Pancreas (tissue), 10 donors: Measurements from ENCODE around the gene KLF7. TPM values are rescaled to one million over a fixed set of nuclear protein-coding genes. Genes with fewer than 3 reads are reported as not detected.

Experiments
- ATAC-seq, 4 donors: fragments of 200-7000 bp; cut with Tn5 transposase; one replicate each; pipeline versions ENCODE4 v1.8.0 to v1.9.1; 2020; ENCODE audit warnings: mild to moderate bottlenecking in 4 of 4, moderate library complexity in 4 of 4
- DNase-seq, 6 donors: peaks; one replicate each; pipeline ENCODE4 v3.0.0-alpha.2; 2020
- FAIRE-seq: peaks from 2 replicates; lab custom pipeline; 2012; peaks lifted over from hg19 to GRCh38; lab: Jason Lieb, UNC
- H3K27ac ChIP-seq, 4 donors: fragments of 200-600 bp; sonication (generic); 1 replicate in 3 of 4; 2 replicates in 1 of 4; pipeline versions ENCODE4 v1.5.0 to v1.8.0; 2020
- H3K27me3 ChIP-seq, 4 donors: fragments of 200-600 bp; one replicate each; pipeline ENCODE4 v1.8.0; 2021
- H3K36me3 ChIP-seq, 3 donors: fragments of 200-600 bp; sonication (generic) in 1 of 3; one replicate each; pipeline versions ENCODE4 v1.5.0 to v1.8.0; 2020 to 2021
- H3K4me1 ChIP-seq, 3 donors: fragments of 200-600 bp; one replicate each; pipeline ENCODE4 v1.8.0; 2021
- H3K4me3 ChIP-seq, 4 donors: fragments of 200-600 bp; sonication (generic) in 2 of 4; one replicate each; pipeline versions ENCODE4 v1.5.0 to v1.8.0; 2020 to 2021
- H3K9me3 ChIP-seq, 4 donors: fragments of 200-600 bp; one replicate each; pipeline ENCODE4 v1.8.0; 2021
- CTCF ChIP-seq, 4 donors: fragments of 200-600 bp; sonication (generic) in 3 of 4; IDR thresholded peaks; one replicate each; pipeline versions ENCODE4 v1.5.0 to v1.8.0; 2021; ENCODE audit warnings: antibody characterized with exemption in 4 of 4
- WGBS, 2 donors: extraction: QIAGEN DNeasy Blood & Tissue Kit; methylation state at CpG; one replicate each; pipeline ENCODE4 v1.1.7; 2013; 5-methylcytosine and 5-hydroxymethylcytosine counted together
- intact Hi-C, 3 donors: fragments of 100-400 bp; cut with DNase I; formaldehyde crosslinking; loops; one replicate each; pipeline versions ENCODE4 v1.11.1 to v1.14.2; 2022
- polyA plus RNA-seq, 2 donors: library from polyadenylated mRNA; stranded (reverse); fragments of 200-250 nt; gene quantifications; one replicate each; pipeline ENCODE4 v1.2.3, GENCODE V29; 2013
- total RNA-seq, 6 donors: library from RNA; stranded (reverse); fragmentation: NEBNext Ultra II Directional in 4 of 6; extraction: Animal tissue kit (Norgen Biotek cat#: 25700) in 4 of 6; gene quantifications; one replicate each; pipeline versions ENCODE4 v1.2.1 to v1.2.4, GENCODE V29; 2021 to 2023
- donor health status: healthy with polysubstance abuse.
- donor health status: DM: no; HTN: no; CAD: no; lungs with moderate emphysema.
- donor health status: DM: no; HTN: no; CAD: no.
- donor health status: control.
- donor health status: control.
- donor health status: Bipolar disorder and iron deficiency.
- donor health status: DM: yes; HTN: yes; CAD: no.
- donor health status: DM: no; HTN: no; CAD: no.
- donor health status: DM: no; HTN: no; CAD: no.
- donor health status: DM: yes; HTN: yes; CAD: no.

KLF7 gene
- total and polyA plus RNA-seq, 8 donors = 2.4 to 15.0 (median 5.6) TPM

GRCh38 chr2:207087046-207087902 is 78.5 kb downstream of the KLF7 start:
- WGBS, 2 donors = 72 to 79% methylated on average over 7 of the region's 7 CpGs
- no peaks in the 10 kb centered on the region for H3K36me3 ChIP-seq
- no peak for TF ChIP-seq CTCF (IDR thresholded peaks at IDR 0.05)
- H3K4me1 ChIP-seq = peaks cover 0 to 2% (median 0%) of the 10 kb centered on the region in 3 donors
- FAIRE-seq = no peak
- no peak overlapping the region for H3K27ac ChIP-seq
- H3K4me3 ChIP-seq = no peak overlapping the region
- H3K9me3 ChIP-seq = no peaks in the 10 kb centered on the region
- no peaks in the 10 kb centered on the region for H3K27me3 ChIP-seq
- intact Hi-C loops = no loop called here
- DNase-seq = no peak
- ATAC-seq = no peak

GRCh38 chr2:207086136-207086535 is 79.6 kb downstream of the KLF7 start:
- H3K36me3 ChIP-seq = no peaks in the 10 kb centered on the region
- H3K27me3 ChIP-seq = no peaks in the 10 kb centered on the region
- H3K27ac ChIP-seq = no peak overlapping the region
- H3K4me3 ChIP-seq = no peak overlapping the region
- WGBS, 2 donors = 83 to 84% methylated on average over 8 of the region's 8 CpGs
- DNase-seq (no peak), FAIRE-seq (no peak), ATAC-seq (no peak)
- intact Hi-C loops = no loop called here
- no peaks in the 10 kb centered on the region for H3K9me3 ChIP-seq
- H3K4me1 ChIP-seq = peaks cover 0 to 2% (median 0%) of the 10 kb centered on the region in 3 donors
- no peak for TF ChIP-seq CTCF (IDR thresholded peaks at IDR 0.05)

GRCh38 chr2:207085110-207085509 is 80.6 kb downstream of the KLF7 start:
- ATAC-seq (no peak), FAIRE-seq (no peak), DNase-seq (no peak)
- TF ChIP-seq CTCF (IDR thresholded peaks at IDR 0.05) = no peak
- Histone ChIP-seq H3K4me1 (peaks cover 0 to 2% (median 0%) of the 10 kb centered on the region in 3 donors), H3K4me3 (no peak overlapping the region), H3K36me3 (no peaks in the 10 kb centered on the region), H3K9me3 (no peaks in the 10 kb centered on the region), H3K27me3 (no peaks in the 10 kb centered on the region), H3K27ac (no peak overlapping the region)
- 70 to 79% methylated on average over 5 of the region's 5 CpGs for WGBS, 2 donors
- intact Hi-C loops = no loop called here

- no peaks in the 10 kb centered on the region for H3K4me1 ChIP-seq
- no peak overlapping the region for H3K27ac ChIP-seq
- H3K4me3 ChIP-seq = no peak overlapping the region
- H3K36me3 ChIP-seq = peaks cover 0 to 6% (median 0%) of the 10 kb centered on the region in 3 donors
- ATAC-seq (no peak), DNase-seq (no peak), FAIRE-seq (no peak)
- no peaks in the 10 kb centered on the region for H3K27me3 ChIP-seq
- H3K9me3 ChIP-seq = no peaks in the 10 kb centered on the region
- no peak for TF ChIP-seq CTCF (IDR thresholded peaks at IDR 0.05)
- intact Hi-C loops = no loop called here
- WGBS, 2 donors = 61 to 71% methylated on average over 2 of the region's 2 CpGs
These were observed 82.2 kb downstream of the KLF7 start for GRCh38 chr2:207083361-207084110.
